Heart left ventricle (tissue), 13 donors: ENCODE results near the gene ZEB1.

ENCODE experiments used
- POLR2A ChIP-seq, 2 donors: fragments of 450-650 bp; IDR thresholded peaks; one replicate each; pipeline ENCODE4 v1.6.1; 2017; ENCODE audit warnings: antibody characterized with exemption in 2 of 2, mild to moderate bottlenecking in 2 of 2, moderate library complexity in 2 of 2
- TF ChIP-seq, protein P1 (sequence below), 12 donors: fragments of 200-600 bp; sonication (generic) in 4 of 12; IDR thresholded peaks; one replicate each; pipeline versions ENCODE4 v1.5.0 to v1.8.0; 2018 to 2022; ENCODE audit warnings: antibody characterized with exemption in 12 of 12, mild to moderate bottlenecking in 5 of 12
- donor health status: ischemic (EF 13 %, LVEDD 7.1; RV severe dilation, severe dysfunction).
- donor health status: DM: no; HTN: yes; CAD: no.
- donor health status: DM: no; HTN: no; CAD: no.
- donor health status: ischemic (EF 25% LVEDD 6.9; RV normal size, moderate dysfunction).
- donor health status: ischemic (EF 25% LVEDD 5.7; RV mildly dilated, moderate dysfunction).
- donor health status: ischemic (EF 35%, LVEDD 5.7; RV mildly dilated, moderate dysfunction).
- donor health status: nonischemic (EF 11% LVEDD 7.7; RV severe dilation, severe dysfunction).
- donor health status: DM: yes; HTN: yes; CAD: no.
- donor health status: PGD.
- donor health status: ischemic (EF 29% LVEDD 5.4; RV normal size, mild dysfunction).
- donor health status: nonischemic (EF 23%, LVEDD 6.1; RV moderate dilation, normal function).

- TF ChIP-seq, protein P1, sequence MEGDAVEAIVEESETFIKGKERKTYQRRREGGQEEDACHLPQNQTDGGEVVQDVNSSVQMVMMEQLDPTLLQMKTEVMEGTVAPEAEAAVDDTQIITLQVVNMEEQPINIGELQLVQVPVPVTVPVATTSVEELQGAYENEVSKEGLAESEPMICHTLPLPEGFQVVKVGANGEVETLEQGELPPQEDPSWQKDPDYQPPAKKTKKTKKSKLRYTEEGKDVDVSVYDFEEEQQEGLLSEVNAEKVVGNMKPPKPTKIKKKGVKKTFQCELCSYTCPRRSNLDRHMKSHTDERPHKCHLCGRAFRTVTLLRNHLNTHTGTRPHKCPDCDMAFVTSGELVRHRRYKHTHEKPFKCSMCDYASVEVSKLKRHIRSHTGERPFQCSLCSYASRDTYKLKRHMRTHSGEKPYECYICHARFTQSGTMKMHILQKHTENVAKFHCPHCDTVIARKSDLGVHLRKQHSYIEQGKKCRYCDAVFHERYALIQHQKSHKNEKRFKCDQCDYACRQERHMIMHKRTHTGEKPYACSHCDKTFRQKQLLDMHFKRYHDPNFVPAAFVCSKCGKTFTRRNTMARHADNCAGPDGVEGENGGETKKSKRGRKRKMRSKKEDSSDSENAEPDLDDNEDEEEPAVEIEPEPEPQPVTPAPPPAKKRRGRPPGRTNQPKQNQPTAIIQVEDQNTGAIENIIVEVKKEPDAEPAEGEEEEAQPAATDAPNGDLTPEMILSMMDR (IDR thresholded peaks at IDR 0.05) = no peak
- no peak for TF ChIP-seq POLR2A (IDR thresholded peaks at IDR 0.05)
These were observed 118.9 kb downstream of the ZEB1 start for GRCh38 chr10:31437959-31438358.
